Stimulated activated CD4-positive, alpha-beta T cell treated with anti-CD3 and anti-CD28 coated beads, Interleukin-4, amount 100 ng/mL, for 1 hour (primary cell): ENCODE measurements around the gene ENG.
"Not testable (repeated sequence)": the region's sequence is repeated elsewhere in the genome, so short reads cannot be mapped to it uniquely, and the experiment has no call there.

Experiments used
- DNase-seq: peaks from one replicate; pipeline ENCODE4 v3.0.0-alpha.2; 2020

Gene ENG

DNA sequence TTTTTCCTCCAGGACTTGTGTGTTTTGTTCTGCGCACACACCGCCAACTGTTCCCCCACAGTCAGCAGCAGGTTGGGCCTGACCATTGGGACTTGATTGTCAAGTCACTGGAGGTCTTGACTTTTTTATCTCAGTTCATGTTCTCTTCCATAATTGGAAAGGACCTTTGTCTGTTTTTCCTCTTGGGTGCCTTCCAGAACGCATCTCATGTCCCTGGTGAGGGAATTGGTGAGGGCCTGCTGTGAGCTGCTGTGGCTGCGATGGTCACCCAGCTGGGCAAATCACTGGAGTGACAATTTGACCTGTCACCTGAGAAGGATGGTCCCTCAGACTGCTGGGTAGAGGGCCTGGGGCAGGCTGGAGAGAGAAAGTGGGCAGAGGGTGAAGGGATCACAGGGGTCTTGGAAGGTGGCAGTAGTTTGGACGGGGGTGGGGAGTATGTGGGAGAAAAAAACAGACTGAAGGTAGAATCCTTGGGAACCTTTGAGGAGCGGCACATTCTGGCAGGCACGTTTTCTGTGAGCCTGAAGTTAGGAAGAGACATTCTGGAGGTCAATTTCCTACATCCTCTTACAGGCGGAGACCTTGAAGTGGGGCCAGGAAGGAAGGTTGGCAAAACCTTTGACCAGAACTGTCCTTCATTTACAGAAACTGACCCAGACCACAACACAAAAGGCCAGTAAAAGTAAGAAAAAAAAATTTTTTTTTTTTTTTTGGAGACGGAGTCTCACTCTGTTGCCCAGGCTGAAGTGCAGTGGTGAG is 64.2 kb downstream of the ENG start:
- DNase-seq: no peak

DNA sequence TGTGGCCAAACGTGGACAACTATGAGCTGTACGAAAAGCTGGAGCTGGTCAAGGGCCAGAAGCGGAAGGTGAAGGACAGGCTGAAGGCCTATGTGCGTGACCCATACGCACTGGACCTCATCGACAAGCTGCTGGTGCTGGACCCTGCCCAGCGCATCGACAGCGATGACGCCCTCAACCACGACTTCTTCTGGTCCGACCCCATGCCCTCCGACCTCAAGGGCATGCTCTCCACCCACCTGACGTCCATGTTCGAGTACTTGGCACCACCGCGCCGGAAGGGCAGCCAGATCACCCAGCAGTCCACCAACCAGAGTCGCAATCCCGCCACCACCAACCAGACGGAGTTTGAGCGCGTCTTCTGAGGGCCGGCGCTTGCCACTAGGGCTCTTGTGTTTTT is 65.3 kb downstream of the ENG start:
- no peak for DNase-seq

DNA sequence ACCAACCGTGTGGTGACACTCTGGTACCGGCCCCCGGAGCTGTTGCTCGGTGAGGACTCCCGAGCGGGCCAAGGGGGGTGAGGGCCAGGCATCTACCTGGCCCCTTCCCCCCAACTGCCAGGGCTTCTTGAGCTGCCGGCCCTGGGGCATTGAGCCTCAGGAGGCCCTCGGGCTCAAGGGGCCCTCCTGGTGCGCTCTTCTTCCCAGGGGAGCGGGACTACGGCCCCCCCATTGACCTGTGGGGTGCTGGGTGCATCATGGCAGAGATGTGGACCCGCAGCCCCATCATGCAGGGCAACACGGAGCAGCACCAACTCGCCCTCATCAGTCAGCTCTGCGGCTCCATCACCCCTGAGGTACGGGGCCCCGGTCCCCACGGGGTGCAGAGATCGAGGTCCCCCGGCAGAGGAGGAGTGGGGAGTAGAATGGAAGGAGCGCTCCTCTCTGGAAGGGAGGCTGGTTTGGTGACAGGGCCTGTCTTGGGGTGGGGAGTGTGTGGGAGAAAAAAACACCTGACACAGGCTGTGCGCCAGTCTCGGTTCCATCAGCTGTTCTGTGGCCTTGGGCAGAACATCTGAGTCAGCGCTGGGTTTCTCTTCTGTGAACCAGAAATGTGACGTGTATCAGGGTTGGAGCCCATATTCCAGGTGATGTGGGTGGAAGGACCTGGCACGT is 66.0 kb downstream of the ENG start:
- peak; percentile 64 for DNase-seq

DNA sequence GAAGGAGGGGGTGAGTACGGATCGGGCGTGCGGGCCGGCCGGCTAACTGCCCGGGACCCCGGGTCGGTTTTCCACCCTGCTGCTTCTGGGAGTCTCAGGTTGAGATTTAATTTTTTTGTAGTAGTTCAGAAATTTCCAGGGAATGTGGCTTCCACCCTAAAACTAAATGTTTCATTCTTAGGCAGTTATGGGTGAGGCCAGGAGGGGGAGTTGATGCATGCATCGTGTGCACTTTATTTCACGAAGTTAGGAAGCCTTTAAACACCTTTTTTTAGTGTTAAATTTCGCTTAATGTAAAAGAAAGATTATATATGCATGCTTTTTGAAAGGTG is 67.7 kb downstream of the ENG start:
- DNase-seq: no peak

DNA sequence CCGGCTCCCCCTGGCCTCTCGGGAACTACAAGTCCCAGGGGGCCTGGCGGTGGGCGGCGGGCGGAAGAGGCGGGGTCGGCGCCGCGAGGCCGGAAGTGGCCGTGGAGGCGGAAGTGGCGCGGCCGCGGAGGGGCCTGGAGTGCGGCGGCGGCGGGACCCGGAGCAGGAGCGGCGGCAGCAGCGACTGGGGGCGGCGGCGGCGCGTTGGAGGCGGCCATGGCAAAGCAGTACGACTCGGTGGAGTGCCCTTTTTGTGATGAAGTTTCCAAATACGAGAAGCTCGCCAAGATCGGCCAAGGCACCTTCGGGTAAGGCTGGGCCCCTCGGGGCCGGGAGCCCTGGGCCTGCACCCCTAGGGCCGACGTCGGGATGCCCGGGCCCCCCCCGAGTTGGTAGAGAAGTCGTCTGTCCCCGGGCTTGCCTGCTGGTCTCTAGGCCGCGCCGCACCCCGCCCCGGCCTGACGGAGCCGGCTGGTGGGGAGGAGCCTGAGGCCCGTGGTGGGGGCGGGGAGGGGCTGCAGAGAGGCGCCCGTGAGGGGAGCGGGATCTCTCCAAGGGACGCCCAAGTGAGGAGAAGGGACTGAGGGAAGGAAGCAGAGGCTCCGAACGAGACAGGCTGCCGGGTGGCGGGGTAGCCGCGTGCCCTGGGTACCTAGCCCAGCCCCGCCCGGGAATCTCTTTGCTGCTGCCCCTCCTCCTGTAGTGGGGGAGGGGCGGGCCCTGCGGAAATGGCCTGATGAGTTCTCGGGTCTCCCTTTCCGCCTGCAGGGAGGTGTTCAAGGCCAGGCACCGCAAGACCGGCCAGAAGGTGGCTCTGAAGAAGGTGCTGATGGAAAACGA is 68.3 kb downstream of the ENG start, which contains the start of gene CDK9:
TSS of gene CDK9 (plus strand) at position 102 of the 840 bp plus-strand sequence. CDS start at position 217, 115 bp downstream.
- DNase-seq: peak; percentile 93

DNA sequence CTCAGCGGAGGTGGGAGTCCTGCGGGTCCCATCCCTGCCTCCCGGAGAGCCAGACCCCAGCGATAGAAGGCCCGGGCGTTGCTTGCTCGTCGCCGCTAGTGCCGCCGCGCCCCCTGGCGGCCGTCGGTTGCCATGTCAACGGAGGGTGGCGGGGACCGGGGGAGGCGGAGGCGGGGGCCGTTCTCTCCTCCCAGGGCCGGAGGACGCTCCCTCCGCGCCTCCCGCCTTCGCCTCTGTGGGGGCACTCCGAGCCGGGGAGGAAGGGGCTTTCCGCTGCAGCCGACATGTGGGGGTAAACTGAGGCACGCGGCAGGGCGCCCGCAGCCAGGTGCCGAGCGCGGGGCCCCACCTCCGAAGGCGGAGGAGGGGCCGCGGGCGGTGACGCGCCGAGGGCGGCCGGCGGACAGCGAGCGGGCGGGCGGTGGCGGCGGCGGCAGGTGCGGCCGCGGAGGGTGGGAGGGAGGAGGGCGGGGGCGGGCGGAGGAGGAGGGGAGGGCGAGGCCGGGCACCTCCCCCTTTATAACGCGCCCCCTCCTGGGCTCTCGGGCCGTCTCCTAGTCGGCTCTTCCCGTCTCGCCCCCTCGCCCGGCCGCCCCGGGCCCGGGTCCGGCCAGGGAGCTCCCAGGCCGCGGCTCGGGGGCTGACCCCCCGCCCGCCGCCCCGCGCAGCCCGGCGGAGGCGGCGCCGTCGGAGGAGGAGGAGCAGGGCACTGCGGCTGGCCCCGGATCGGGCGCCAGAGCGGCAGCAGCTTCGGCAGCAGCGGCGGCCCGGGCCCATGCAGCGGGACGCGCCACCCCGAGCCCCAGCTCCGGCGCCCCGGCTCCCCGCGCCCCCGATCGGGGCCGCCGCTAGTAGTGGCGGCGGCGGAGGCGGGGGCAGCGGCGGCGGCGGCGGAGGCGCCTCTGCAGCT is 69.2 kb downstream of the ENG start:
- DNase-seq: peak; percentile 85

DNA sequence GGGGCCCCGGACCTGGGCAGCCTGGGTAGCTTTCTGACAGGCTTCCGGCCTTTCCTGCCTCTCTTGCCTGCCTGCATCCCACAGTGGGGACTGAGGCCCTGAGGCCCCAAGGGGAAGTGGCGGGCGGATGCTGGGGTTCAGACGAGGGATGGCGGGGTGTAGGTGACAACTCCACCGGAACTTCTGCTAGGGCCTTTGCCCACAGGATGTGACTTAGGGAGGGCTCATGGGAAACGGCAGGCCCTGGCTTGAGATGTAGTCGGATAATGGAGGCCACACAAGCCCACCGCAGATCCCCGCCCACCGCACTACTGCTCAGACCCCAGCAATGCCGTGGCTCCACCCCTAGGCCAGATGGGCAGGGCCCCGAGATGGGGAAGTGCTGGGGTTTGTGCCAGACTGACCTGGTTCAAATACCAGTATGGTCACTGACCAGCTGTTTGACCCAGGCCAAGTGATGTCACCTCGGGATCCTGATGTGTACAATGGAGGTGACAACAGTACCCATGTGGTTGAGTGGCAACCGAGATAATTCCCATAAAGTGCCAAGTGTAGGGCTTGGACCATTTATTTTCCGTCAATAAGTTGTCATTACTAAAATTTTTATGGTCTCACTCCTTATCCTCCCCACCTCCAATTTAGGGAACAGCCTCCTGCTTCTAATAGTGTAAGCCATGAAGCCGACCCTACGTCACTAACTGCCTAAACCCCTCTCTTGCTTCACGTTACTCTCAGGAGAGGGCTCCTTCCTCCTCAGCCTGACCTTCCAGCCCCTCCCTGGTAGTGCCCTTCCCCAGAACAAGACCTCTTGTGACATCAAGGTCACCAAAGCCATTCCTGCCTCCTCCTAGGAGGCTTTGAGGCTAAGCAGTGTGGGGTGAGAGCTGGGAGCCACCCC is 71.1 kb downstream of the ENG start:
- peak; percentile 51 for DNase-seq

DNA sequence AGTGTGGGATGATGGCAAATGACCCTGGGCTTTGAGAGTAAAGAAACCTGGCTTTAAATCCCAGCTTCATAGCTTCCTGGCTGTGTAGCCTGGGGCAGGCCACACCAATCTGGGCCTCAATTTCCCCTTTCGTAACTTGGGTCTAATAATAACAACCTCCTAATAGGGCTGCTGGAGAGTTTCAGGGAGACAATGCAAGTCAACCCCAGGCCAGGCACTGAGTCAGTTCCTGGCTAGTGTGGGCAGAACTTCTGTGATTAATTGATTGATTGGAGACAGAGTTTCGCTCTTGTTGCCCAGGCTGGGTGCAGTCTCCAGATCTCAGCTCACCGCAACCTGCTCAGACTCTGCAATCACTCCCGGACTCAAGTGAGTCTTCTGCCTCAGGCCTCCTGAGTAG is 72.7 kb downstream of the ENG start:
- no peak for DNase-seq

DNA sequence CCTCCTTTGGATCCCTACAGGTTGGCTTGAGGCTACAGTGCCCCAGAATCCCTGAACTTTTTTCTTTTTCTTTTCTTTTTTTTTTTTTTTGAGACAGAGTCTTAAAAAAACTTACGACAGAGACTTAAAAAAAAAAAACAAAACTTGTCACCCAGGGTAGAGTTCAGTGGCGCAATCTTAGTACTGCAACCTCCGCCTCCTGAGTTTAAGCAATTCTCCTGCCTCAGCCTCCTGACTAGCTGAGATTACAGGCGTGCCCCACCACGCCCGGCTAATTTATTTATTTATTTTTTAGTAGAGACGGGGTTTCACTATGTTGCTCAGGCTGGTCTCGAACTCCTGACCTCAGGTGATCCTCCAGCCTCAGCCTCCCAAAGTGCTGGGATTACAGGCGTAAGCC is 73.5 kb downstream of the ENG start:
- not testable (repeated sequence) for DNase-seq

DNA sequence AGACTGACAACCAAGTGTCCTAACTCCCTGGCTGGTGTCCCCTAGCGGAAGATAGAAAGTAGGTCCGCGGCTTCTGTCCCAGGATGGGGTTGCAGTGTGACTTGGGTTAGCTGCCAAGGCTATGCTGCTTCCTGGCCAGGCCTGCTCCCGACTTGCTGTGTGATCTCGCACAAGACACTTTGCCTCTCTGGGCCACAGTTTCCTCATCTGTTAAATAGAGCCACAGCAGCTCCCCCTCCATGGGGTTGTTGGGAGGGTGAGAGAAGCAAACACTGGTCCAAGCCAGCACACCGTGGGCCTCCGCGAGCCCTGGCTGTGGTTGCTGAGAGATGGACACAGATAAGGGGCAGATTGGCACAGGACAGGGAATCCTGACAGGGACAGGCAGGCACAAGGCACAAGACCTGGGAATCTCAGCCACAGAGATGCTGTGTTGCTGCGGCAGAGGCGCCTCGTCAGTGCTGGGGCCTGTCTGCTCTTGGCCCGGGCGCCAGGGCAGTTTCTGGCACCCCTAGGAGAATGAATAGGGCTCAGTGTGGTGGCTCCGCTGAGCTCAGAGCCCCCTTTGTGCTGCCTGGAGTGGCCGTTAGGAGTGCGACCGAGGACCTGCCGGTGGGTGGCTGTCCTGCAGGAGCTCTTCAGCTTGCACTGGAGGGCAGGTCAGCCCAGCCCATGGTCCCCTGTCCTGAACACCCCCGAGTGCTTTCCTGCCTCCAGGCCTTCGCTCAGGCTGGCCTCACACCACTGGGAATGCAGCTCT is 74.2 kb downstream of the ENG start:
- no peak for DNase-seq

DNA sequence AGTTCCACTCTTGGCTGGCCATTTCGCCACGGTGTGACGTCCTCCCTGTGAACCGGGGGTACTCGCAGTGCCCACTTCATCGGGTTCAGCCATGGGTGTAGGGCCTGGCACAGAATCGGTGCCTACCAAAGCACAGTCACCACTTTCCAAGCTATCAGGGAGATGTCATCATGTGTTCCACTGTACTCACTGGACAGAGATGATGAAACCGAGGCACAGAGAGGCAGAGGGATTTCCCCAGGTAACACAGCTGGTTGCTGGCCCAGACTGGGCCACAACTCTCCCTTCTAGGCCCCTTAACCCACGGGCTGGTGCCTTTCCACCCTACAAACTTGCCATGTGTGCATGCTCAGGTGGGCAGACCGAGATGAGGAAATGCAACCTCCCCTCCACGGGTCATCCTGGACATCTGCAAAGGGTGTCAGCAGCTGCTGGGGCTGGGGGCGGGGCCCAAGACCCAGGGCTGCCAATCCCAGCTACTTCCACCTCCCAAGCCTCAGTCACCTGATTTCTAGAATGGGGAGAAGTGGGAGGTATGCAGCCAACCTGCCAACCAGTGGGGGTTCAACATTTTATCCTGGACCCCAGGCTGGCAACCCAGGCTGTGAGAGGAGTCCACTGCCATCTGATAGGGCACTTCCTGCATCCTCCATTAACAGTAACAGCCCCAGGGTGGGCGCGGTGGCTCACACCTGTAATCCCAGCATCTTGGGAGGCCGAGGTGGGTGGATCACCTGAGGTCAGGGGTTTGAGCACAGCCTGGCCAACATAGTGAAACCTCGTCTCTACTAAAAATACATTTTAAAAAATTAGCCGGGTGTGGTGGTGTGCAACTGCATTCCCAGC is 75.1 kb downstream of the ENG start:
- peak; percentile 43 for DNase-seq

DNA sequence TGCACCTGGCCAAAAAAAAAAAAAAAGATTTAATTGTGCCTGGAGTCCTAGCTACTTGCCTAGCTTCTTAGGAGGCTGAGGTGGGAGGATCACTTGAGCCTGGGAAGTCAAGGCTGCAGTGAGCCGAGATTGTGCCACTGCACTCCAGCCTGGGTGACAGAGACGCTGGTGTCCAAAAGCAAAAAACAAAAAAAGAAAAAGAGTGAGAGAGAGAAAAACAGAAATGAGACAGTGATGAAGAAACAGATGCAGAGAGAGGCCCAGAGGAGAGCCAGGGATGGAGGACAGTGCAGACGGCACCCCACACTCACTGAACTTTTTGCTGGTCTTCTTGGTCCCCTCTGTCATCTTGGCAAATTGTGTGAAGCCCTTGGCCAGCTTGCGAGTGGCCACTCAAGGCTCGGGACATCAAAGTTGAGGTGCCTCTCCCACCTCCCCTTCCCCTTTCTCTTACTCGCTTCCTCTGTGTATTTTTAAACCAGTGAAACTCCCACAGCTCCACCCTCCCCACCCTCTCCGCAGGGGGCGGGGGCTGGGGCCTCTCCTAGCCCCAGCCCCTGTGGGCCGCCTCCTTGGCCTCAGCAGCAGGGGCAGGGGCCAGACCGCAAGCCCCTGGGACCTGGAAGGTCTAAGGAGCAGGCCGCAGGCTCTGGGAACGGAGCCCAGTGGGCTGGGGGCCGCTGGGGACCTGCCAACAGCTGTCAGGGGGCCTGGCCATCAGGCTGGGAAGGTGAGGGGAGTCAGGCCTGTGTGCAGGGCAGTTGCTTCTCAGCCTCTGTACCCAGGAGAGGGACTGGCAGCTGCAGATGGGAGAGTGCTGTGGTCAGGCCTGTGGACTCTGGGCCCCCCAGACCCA is 76.0 kb downstream of the ENG start, which contains the start of gene SH2D3C:
TSS of gene SH2D3C (minus strand) at position 387 of the 856 bp plus-strand sequence. CDS start at position 348, 39 bp downstream.
- DNase-seq: peak; percentile 60

DNA sequence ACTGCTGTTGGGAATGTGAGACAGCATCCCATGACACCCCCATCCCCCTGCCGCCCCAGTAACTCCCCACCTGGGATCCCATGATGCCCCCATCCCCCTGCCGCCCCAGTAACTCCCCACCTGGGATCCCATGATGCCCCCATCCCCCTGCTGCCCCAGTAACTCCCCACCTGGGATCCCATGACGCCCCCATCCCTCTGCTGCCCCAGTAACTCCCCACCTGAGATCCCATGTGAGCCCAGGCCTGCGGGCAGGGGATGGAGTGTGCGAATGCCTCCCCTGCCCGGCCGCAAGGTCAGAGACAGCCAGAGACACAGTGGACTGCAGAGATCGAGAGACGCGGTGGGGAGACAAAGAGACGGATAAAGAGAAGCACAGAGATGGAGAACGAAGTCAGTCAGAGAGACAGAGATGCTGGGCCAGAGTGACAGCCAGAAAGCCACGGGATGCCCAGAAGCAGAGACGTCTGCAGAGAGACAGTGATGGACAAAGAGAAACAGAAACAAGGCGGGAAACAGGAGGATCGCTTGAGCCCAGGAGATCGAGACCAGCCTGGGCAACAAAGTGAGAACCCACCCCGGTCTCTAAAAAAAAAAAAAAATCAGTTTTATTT is 77.0 kb downstream of the ENG start:
- no peak for DNase-seq

DNA sequence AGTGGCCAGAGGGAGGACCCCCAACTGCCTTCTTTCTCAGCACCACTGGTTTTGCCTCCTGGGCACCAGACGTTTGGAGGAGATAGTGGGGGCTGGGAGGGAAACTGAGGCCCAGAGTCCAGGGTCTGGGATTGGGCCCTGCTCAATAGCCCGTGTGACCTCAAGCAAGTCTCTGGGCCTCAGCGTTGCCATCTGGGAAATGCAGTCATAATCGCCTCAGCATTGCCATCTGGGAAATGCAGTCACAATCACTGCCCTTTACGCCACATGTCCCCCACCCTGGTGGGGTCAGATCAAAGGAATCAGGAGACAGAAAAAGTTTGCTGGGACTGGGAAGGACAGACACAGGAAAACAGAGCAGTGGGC is 77.6 kb downstream of the ENG start:
- no peak for DNase-seq

DNA sequence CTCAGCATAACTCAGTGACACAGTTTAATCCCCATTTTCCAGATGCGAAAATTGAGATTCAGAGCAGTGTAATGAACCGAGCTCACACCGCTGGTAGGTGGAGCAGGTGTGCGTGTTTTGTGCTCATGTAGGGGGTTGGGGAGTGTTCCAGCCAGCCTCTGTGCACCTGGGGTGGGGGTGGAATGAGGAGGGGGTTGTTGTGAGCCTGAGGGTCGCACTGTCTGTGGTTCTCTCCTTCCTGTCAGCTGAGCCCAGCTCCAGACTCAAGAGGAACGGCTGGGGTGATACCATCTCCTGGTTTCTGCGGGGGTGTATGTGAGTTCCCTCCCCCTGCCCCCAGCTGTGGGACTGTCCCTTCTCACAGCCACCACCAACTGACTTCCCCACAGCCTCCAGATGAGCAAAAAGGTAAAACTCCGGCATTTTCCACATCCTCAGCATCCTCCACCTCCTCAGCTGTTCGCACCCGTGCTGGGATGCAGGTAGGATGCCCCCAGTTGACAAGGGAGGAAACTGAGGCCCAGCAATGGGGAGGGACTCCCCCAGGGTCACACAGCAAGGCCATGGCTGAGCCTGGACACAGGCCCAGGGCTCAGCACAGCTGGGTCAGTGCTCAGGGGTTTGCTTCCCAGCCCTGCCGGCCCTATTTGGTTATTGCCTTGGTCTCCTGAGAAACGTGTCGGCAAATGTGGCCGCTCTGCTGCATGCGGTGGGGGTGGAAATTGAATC is 78.1 kb downstream of the ENG start:
- DNase-seq: peak; percentile 70

DNA sequence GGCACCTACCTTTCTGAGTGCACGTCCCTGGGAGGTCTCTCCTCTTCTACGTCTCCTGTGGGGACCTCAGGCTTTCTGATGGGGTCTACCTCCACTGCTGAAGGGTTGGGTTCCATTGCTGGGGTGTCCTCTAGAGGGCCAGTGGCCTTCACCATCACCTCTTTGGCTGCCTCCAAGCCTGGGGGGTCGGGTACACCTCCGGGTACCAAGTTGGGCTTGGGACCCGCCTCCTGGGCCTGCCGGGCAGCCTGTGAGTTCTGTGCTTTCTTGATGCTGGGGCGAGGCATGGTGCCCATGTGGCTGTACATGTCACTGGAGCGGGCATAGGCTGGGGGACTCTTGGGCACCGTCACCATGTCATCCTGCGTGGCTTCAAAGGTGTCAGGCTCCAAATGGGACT is 80.5 kb downstream of the ENG start:
- DNase-seq: no peak

DNA sequence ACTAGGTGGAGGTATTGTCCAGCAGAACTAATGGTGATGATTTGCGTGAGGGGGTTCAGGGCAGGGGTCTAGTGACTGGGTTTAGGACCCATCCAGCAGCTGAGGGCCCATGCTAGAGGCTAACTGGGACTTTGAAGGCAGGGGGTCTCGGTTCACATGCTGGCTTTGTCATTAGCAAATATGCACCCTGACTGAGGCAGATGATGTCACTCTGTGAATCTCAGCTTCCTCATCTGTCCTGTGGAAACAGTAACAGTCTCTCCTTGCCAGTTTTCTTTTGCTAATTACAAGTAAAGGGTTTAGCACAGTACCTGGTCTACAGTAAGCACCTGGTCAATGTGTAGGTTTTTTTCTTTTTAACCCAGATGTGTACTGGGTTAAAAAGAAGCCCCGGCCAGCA is 81.2 kb downstream of the ENG start:
- no peak for DNase-seq

DNA sequence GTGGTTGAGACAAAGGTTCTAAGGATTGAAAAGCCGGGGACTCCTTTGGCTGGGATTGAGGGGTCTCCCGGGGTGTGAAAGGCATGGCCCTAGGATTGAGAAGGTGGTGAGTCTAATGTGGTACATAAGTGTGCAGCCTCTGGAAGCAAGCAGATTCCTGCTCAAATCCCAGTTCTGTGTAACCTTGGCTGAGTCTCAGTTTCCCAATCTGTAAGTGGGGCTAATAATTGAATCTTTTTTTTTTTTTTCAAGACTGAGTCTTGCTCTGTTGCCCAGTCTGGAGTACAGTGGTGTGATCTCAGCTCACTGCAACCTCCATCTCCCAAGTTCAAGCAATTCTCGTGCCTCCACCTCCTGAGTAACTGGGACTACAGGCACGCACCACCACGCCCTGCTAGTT is 81.9 kb downstream of the ENG start:
- DNase-seq: no peak
